Stimulated activated CD8-positive, alpha-beta memory T cell treated with anti-CD3 and anti-CD28 coated beads, Interleukin-15, amount 100 ng/mL, for 4 hours (primary cell): ENCODE data around the gene OR14J1.
"Not testable (repeated sequence)": the region's sequence is repeated elsewhere in the genome, so short reads cannot be mapped to it uniquely, and the experiment has no call there.

Source experiments
- DNase-seq, 2 donors: peaks; one replicate each; pipeline ENCODE4 v3.0.0-alpha.2; 2020; ENCODE audit warnings: low read depth in 2 of 2

OR14J1 gene

GRCh38 chr6:29301316-29301715 is at the start of gene OR14J1:
Gene OR14J1, plus strand, starts transcription at chr6:29301701. Its CDS starts 4,989 bp downstream, at chr6:29306690.
- no peak for DNase-seq

- no peak for DNase-seq
Measured at GRCh38 chr6:29251736-29252135, 49.8 kb upstream of the OR14J1 start.

- no peak for DNase-seq
Measured at GRCh38 chr6:29255530-29255929, 46.0 kb upstream of the OR14J1 start.

- DNase-seq, result no peak
Measured at GRCh38 chr6:29259721-29260120, 41.8 kb upstream of the OR14J1 start.

GRCh38 chr6:29263001-29263400 is 38.5 kb upstream of the OR14J1 start:
- no peak for DNase-seq

- no peak for DNase-seq
Measured at GRCh38 chr6:29294499-29294914, 7.0 kb upstream of the OR14J1 start.

GRCh38 chr6:29295181-29295585 is 6.3 kb upstream of the OR14J1 start:
- DNase-seq, result no peak

- no peak for DNase-seq
Measured at GRCh38 chr6:29295623-29296022, 5.9 kb upstream of the OR14J1 start.

- DNase-seq, result no peak
Measured at GRCh38 chr6:29319931-29320330, 18.4 kb downstream of the OR14J1 start.

GRCh38 chr6:29323332-29323731 is 21.8 kb downstream of the OR14J1 start:
- not testable (repeated sequence) for DNase-seq

GRCh38 chr6:29325777-29326176 is 24.3 kb downstream of the OR14J1 start:
- DNase-seq, result no peak

- no peak for DNase-seq
Measured at GRCh38 chr6:29332676-29333075, 31.2 kb downstream of the OR14J1 start.

- DNase-seq, result no peak
Measured at GRCh38 chr6:29336269-29336668, 34.8 kb downstream of the OR14J1 start.

GRCh38 chr6:29345380-29345779 is 43.9 kb downstream of the OR14J1 start:
- no peak for DNase-seq

GRCh38 chr6:29349348-29349747 is 47.8 kb downstream of the OR14J1 start:
- DNase-seq, result not testable (repeated sequence)

- no peak for DNase-seq
Measured at GRCh38 chr6:29354980-29355379, 53.5 kb downstream of the OR14J1 start.

- no peak for DNase-seq
Measured at GRCh38 chr6:29355603-29356002, 54.1 kb downstream of the OR14J1 start.
